Measurements from ENCODE around the gene TNFAIP6. TPM values are rescaled to one million over a fixed set of nuclear protein-coding genes. Genes with fewer than 3 reads are reported as not detected.
A peak's percentile ranks its signal among the peaks of the same experiment; 100 is the strongest.
"Not testable (repeated sequence)": the region's sequence is repeated elsewhere in the genome, so short reads cannot be mapped to it uniquely, and the experiment has no call there.

Gene TNFAIP6
- total RNA-seq, 2 donors from 2014 or later = not detected

DNA sequence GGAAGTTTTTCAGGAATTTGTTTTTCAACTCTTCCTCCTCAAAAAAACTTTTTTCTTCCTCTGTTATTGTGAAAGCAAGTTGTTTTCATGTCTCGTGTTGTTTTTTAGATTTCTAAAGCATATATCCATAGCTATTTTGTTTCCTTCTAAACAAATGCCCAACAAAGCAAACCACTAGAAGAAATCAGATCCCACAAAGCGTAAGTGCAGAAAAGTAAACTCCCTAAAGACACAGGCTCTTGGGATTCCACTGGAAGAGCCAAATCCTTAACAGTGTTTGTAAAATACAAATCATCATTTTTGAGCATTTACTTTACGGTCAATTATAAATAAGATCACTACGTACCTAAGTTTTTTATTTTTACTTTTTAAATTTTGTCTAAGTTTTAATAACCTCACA lies 30.6 kb downstream of the TNFAIP6 start:
- Mint-ChIP-seq H3K9me3 (no peaks in the 10 kb centered on the region), H3K27me3 (no peaks in the 10 kb centered on the region), H3K4me3 (no peak overlapping the region), H3K27ac (no peak overlapping the region), H3K4me1 (no peaks in the 10 kb centered on the region), H3K36me3 (ENCODE audit: low read depth) (no peaks in the 10 kb centered on the region)
- no peak for ATAC-seq (replicated peaks)

DNA sequence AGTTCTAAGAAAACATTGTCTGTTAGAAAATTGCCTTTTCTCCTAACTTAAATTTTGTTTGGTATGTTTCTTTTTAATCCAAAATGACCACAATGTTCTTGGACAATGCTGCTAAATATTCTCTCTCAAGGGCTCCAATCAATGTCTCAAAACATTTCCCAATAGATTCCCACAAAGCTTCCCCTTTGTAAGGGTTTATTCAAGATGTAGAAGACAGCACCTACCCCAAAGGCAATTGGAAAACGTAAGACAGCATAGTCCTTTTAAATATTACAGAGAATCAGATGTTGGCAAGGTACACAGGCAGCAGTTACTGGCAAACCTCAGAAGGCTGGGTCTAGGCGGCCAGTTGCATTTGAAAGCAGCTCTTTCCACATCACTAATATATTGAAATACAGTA lies 34.0 kb downstream of the TNFAIP6 start:
- no peaks in the 10 kb centered on the region for H3K4me1 Mint-ChIP-seq
- no peaks in the 10 kb centered on the region for H3K27me3 Mint-ChIP-seq
- no peak overlapping the region for H3K4me3 Mint-ChIP-seq
- H3K36me3 Mint-ChIP-seq (ENCODE audit: low read depth) = no peaks in the 10 kb centered on the region
- H3K9me3 Mint-ChIP-seq = peaks cover 5% of the 10 kb centered on the region
- no peak for ATAC-seq (replicated peaks)
- H3K27ac Mint-ChIP-seq = no peak overlapping the region

DNA sequence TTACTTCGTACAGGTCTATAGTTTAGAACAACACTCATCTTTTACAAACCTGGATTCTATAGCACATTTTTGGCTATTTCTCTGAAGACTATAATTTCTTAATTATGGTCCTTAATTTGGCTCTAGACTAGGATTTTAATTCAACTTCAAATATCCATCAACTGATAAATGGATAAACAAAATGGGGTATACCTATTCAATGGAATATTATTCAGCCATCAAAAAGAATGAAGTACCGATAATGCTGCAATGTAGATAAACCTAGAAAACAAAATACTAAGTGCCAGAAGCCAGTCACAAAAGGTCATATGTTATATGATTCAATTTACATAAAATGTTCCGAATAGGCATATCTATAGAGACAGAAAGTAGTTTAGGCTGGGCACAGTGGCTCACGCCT lies 37.1 kb downstream of the TNFAIP6 start:
- no peaks in the 10 kb centered on the region for H3K36me3 Mint-ChIP-seq (ENCODE audit: low read depth)
- peaks cover 5% of the 10 kb centered on the region for H3K9me3 Mint-ChIP-seq
- H3K4me1 Mint-ChIP-seq = no peaks in the 10 kb centered on the region
- no peak for ATAC-seq (replicated peaks)
- H3K4me3 Mint-ChIP-seq = no peak overlapping the region
- no peak overlapping the region for H3K27ac Mint-ChIP-seq
- no peaks in the 10 kb centered on the region for H3K27me3 Mint-ChIP-seq

DNA sequence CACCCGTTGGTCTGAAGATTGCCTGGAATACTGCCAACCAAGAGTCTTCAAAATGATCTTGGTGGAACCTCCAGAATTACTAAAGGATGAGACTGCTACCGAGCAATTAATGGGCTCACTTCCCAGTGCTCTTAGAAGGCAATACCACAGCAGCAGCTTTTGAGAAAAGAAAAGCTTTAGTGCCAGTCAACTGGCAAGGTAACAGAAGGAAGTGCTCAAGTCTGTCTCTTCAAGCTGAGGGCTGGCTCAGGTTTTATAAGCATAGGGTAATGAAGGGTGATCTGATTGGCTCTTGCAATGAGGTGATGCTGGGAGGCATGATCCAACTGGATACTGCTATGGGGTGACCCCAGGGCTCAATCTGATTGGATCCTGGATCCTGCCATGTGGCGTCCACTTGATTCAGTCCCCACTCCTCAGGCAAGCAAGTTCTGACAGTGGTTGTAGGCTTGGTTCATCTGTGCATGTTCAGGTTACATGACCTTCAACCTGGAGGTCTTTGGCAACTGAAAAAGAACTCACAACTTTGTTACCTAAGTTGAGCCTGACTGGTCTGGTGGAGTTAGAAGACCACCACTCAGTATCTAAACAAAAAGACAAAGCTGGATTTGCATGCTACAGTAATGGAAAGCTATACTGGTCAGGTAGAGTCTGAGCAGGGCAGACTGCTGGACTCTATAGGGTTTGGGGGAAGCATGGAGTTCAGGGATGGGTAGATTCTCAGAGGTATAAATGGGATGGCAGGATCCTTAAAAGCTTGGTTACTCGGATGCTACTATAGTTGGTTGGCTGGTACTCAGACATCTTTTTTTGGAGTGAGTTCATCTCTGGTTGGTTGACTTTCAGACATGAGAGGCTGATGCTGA lies 38.4 kb downstream of the TNFAIP6 start:
- H3K27ac Mint-ChIP-seq = no peak overlapping the region
- peaks cover 5% of the 10 kb centered on the region for H3K9me3 Mint-ChIP-seq
- no peak for ATAC-seq (replicated peaks)
- H3K36me3 Mint-ChIP-seq (ENCODE audit: low read depth) = no peaks in the 10 kb centered on the region
- no peaks in the 10 kb centered on the region for H3K27me3 Mint-ChIP-seq
- H3K4me3 Mint-ChIP-seq = no peak overlapping the region
- no peaks in the 10 kb centered on the region for H3K4me1 Mint-ChIP-seq

DNA sequence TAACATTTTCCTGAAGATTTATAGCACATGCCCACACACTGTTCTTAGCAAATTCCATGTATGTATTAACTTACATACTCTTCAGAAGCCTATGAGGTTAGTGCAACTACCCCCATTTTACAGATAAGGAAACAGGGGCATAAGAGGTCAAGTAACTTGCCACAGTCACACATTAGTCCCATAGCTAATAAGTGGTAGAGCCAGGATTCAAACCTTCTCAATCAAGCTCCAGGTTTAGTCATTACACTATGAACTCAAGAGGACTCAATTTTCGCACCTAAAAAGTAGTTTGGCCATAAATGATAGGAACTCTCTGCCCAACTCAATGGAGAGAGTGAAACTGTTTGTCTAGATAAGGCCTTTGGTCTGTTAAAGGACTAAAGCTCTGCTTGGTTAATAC lies 42.6 kb downstream of the TNFAIP6 start:
- Mint-ChIP-seq H3K4me1 (no peaks in the 10 kb centered on the region), H3K27ac (no peak overlapping the region), H3K27me3 (no peaks in the 10 kb centered on the region), H3K4me3 (no peak overlapping the region), H3K9me3 (no peaks in the 10 kb centered on the region), H3K36me3 (ENCODE audit: low read depth) (no peaks in the 10 kb centered on the region)
- no peak for ATAC-seq (replicated peaks)

DNA sequence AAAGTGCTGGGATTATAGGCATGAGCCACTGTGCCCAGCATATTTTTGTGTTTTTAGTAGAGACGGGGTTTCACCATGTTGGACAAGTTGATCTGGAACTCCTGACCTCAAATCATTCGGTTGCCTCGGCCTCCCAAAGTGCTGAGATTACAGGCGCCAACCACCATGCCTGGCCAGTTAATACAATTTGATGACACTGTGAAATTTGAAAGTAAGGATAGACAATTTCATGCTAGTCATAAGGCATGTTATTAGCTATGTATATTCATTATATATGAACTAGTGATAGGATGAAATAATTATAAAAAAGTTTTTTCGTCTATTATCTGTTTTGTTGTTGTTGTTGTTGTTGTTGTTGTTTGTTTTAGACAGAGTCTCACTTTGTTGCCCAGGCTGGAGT lies 43.8 kb downstream of the TNFAIP6 start:
- H3K36me3 Mint-ChIP-seq (ENCODE audit: low read depth) = no peaks in the 10 kb centered on the region
- no peaks in the 10 kb centered on the region for H3K27me3 Mint-ChIP-seq
- H3K9me3 Mint-ChIP-seq = no peaks in the 10 kb centered on the region
- no peak for ATAC-seq (replicated peaks)
- no peaks in the 10 kb centered on the region for H3K4me1 Mint-ChIP-seq
- H3K27ac Mint-ChIP-seq = no peak overlapping the region
- H3K4me3 Mint-ChIP-seq = no peak overlapping the region

DNA sequence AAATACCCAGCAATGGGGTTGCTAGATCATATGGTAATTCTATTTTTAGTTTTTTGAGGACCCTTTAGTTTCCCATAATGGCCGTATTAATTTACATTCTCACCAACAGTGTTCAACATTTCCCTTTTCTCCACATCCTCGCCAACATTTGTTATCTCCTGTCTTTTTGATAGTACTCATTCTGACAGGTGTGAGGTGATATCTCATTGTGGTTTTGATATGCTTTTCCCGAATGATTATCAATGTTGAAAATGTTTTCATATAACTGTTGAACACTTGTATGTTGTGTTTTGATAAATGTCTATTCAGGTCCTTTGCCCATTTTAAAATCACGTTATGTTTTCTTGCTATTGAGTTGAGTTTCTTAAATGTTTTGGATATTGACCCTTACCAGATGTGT lies 46.5 kb downstream of the TNFAIP6 start:
- Mint-ChIP-seq H3K4me3 (no peak overlapping the region), H3K9me3 (no peaks in the 10 kb centered on the region), H3K27me3 (no peaks in the 10 kb centered on the region), H3K4me1 (no peaks in the 10 kb centered on the region), H3K36me3 (ENCODE audit: low read depth) (no peaks in the 10 kb centered on the region), H3K27ac (no peak overlapping the region)
- no peak for ATAC-seq (replicated peaks)

DNA sequence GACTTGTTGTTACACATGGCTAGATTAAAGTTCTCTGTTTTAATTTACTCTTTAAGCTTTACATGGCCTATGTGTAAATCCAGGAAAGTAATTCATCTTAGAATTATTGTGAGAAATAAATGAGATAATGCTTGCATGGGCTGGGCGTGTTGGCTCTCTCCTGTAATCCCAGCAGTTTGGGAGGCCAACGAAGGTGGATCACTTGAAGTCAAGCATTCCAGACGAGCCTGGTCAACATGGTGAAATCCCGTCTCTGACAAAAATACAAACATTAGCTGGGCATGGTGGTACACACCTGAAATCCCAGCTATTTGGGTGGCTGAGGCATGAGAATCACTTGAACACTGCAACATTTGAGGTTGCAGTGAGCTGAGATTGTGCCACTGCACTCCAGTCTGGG lies 48.0 kb downstream of the TNFAIP6 start:
- peaks cover 1% of the 10 kb centered on the region for H3K4me1 Mint-ChIP-seq
- H3K9me3 Mint-ChIP-seq = no peaks in the 10 kb centered on the region
- H3K36me3 Mint-ChIP-seq (ENCODE audit: low read depth) = peaks cover 9% of the 10 kb centered on the region
- H3K27ac Mint-ChIP-seq = no peak overlapping the region
- no peak overlapping the region for H3K4me3 Mint-ChIP-seq
- H3K27me3 Mint-ChIP-seq = no peaks in the 10 kb centered on the region
- no peak for ATAC-seq (replicated peaks)

DNA sequence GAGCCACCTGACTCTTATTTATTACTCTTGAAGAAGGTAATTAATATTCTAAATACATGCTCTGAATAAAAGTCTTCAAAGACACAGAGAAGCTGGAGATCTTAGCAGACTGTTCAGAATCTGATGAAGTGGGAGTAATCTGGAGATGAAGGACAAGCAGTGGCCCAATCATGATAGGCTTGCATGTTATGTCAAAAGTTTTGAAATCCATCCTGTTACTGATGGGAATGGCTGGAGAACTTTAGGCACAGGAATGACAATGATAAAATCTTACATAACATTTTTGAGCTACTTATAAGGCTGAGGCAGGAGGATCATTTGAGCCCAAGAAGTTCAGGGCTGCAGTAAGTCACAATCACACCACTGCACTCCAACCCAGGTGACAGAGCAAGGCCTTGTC lies 49.9 kb downstream of the TNFAIP6 start:
- peaks cover 5% of the 10 kb centered on the region for H3K4me1 Mint-ChIP-seq
- no peaks in the 10 kb centered on the region for H3K9me3 Mint-ChIP-seq
- peaks cover 28% of the 10 kb centered on the region for H3K36me3 Mint-ChIP-seq (ENCODE audit: low read depth)
- ATAC-seq (replicated peaks) = no peak
- no peaks in the 10 kb centered on the region for H3K27me3 Mint-ChIP-seq
- no peak overlapping the region for H3K27ac Mint-ChIP-seq
- no peak overlapping the region for H3K4me3 Mint-ChIP-seq

DNA sequence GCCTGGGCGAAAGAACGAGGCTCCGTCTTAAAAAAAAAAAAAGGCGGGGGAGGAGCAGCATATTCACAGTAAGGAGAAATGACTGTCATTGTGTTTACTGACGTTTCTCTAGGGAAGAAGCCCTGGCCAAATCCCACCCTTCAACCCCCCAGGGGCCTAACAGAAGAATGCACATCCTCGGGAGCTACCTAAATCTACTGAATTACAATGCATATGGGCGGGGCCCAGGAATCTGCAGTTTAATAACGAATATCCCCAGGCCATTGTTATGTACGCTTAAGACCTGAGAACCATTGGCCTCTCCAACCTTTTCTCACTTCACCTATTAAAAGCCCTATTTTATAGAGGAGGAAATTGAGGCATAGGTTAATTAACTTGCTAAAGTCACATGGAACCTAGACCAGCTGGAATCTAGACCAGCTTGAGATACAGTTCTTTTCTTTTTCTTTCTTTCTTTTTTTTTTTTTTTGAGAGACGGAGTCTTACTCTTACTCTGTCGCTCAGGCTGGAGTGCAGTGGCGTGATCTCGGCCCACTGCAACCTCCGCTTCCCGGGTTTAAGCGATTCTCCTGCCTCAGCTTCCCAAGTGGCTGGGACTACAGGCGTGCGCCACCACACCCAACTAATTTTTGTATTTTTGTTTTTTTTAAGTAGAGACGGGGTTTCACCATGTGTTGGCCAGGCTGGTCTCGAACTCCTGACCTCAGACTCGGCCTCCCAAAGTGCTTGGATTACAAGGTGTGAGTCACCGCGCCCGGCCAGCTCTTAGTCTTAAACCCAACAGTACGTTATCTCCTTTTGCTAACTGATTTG lies 51.6 kb downstream of the TNFAIP6 start:
- H3K4me3 Mint-ChIP-seq = peak overlapping the region; percentile 99
- peaks cover 45% of the 10 kb centered on the region for H3K36me3 Mint-ChIP-seq (ENCODE audit: low read depth)
- peak overlapping the region; percentile 95 for H3K27ac Mint-ChIP-seq
- H3K9me3 Mint-ChIP-seq = no peaks in the 10 kb centered on the region
- no peaks in the 10 kb centered on the region for H3K27me3 Mint-ChIP-seq
- peaks cover 5% of the 10 kb centered on the region for H3K4me1 Mint-ChIP-seq
- no peak for ATAC-seq (replicated peaks)

DNA sequence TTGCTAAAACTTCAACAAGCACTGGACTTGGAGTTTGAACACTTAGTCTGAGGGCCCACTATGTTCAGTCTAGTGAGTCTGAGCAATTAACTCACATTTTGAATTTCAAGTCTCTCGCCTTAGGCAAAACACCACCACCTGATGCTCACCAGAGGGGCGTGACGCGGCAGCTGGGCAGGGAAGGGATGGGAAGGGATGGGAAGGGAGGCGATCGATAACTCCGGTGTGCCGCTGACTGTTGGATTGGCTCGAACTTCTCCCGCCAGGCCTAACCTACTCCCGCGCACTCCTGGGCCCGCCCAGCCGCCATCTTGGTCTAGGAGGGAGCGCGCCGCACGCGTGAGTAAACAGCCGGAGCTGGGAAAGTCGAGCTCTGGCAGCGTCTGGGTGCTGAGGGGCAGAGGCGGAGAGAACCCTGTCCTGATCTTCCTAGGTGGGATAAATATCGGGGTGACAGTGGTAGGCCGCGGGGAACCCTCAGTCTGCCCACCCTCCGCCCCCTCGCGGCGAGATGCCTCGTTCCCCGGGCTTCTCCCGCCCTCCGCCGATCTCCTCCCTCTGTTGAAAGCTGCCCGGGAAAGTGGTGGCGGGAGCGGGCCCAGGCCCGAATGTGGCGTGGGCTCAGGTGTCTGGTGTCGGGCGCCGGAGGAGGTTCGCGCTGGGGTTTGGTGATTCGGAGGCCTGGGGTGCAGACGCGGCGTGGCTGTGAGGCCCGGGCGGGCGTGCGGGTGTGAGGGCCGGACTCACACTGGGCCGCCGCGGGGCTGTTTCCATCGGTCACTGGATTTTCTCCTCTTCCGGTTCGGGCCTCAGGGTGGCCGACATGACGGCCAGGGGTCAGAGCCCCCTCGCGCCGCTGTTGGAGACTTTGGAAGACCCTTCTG lies 52.5 kb downstream of the TNFAIP6 start, which contains the start of gene RIF1:
Gene RIF1, plus strand, starts transcription at position 302 of the 884 bp plus-strand sequence. Its CDS starts 522 bp downstream, at position 824.
- peaks cover 5% of the 10 kb centered on the region for H3K4me1 Mint-ChIP-seq
- H3K36me3 Mint-ChIP-seq (ENCODE audit: low read depth) = peaks cover 53% of the 10 kb centered on the region
- H3K9me3 Mint-ChIP-seq = no peaks in the 10 kb centered on the region
- peak within 1 kb of the TSS; percentile 99 for H3K4me3 Mint-ChIP-seq
- peak; percentile 96 for ATAC-seq (replicated peaks)
- no peaks in the 10 kb centered on the region for H3K27me3 Mint-ChIP-seq
- H3K27ac Mint-ChIP-seq = peak within 1 kb of the TSS; percentile 95

DNA sequence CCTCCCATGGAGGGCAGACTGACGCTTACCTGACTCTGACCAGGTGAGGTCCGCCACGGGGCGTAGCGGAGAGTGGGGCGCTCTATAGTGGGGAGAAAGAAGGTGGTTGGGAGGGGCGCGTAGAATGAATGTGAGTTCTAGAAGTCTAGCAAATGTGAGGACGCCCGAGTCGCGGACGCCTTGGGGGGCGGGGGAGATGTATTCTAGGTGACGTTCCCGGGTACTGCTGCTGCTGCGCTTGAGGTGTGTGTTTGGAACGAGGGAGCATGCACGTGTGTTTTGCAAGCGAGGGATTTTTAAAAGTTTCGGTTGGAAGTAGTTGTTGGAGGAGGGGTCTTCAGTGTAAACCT lies 53.1 kb downstream of the TNFAIP6 start:
- peak overlapping the region; percentile 95 for H3K27ac Mint-ChIP-seq
- H3K36me3 Mint-ChIP-seq (ENCODE audit: low read depth) = peaks cover 60% of the 10 kb centered on the region
- peak; percentile 38 for ATAC-seq (replicated peaks)
- H3K4me3 Mint-ChIP-seq = peak overlapping the region; percentile 99
- H3K9me3 Mint-ChIP-seq = no peaks in the 10 kb centered on the region
- peaks cover 5% of the 10 kb centered on the region for H3K4me1 Mint-ChIP-seq
- no peaks in the 10 kb centered on the region for H3K27me3 Mint-ChIP-seq

DNA sequence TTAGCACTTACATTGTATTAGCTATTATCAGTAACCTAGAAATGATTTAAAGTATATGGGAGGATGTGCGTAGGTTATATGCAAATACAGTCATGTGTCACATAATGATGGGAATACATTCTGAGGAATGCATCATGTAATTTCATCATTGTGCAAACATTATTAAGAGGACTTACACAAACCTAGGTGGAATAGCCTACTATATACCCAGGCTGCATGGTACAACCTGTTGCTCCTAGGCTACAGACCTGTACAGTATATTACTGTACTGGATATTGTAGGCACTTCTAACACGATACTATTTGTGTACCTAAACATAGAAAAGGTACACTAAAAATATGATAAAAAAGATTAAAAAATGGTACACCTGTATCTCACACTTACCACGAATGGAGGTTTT lies 60.3 kb downstream of the TNFAIP6 start:
- no peaks in the 10 kb centered on the region for H3K9me3 Mint-ChIP-seq
- H3K4me1 Mint-ChIP-seq = peaks cover 9% of the 10 kb centered on the region
- no peak for ATAC-seq (replicated peaks)
- peak overlapping the region; percentile 14 for H3K27ac Mint-ChIP-seq
- peaks cover 100% of the 10 kb centered on the region for H3K36me3 Mint-ChIP-seq (ENCODE audit: low read depth)
- no peaks in the 10 kb centered on the region for H3K27me3 Mint-ChIP-seq
- H3K4me3 Mint-ChIP-seq = no peak overlapping the region

DNA sequence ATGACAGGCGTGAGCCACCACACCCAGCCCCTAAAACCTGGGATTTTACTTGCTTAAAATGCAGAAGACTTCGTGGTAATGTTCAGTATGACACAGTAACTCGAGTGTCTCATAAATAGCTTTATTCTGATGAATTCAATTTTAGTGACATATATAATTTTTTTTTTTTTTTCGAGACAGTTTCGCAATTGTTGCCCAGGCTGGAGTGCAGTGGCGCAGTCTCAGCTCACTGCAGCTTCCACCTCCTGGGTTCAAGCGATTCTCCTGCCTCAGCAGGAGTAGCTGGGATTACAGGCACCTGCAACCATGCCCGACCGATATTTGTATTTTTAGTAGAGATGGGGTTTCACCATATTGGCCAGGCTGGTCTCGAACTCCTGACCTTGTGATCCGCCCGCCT lies 64.3 kb downstream of the TNFAIP6 start:
- ATAC-seq (replicated peaks); H3K27me3 Mint-ChIP-seq; H3K9me3 Mint-ChIP-seq; H3K4me3 Mint-ChIP-seq; H3K27ac Mint-ChIP-seq: not testable (repeated sequence)
- H3K36me3 Mint-ChIP-seq (ENCODE audit: low read depth) = peaks cover 100% of the 10 kb centered on the region
- H3K4me1 Mint-ChIP-seq = peaks cover 30% of the 10 kb centered on the region
